Stimulated activated CD4-positive, alpha-beta T cell treated with anti-CD3 and anti-CD28 coated beads, Interleukin-4, amount 100 ng/mL, for 24 hours (primary cell): Measurements from ENCODE around the gene SYT1.

Experiments used
- DNase-seq: peaks from one replicate; pipeline ENCODE4 v3.0.0-alpha.2; 2020

SYT1 gene

DNA sequence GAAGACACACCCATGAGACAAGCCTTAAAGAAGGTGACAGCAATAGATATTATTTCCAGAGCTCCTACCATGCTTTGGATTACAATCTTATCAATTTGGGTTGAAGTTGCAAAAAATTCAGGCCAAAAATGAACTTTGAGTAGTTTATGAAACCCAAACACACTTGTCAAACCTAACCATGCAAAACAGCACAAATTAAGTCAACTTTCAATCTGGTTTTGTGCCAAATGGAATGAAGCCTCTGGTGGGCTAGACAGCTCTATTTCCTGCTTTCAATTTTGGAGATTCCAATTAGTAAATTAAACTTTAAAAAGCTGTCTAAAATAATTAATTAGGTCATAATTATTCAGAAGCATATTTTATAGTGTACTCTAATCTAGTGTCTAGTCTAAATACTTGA lies 203.4 kb downstream of the SYT1 start:
- no peak for DNase-seq

DNA sequence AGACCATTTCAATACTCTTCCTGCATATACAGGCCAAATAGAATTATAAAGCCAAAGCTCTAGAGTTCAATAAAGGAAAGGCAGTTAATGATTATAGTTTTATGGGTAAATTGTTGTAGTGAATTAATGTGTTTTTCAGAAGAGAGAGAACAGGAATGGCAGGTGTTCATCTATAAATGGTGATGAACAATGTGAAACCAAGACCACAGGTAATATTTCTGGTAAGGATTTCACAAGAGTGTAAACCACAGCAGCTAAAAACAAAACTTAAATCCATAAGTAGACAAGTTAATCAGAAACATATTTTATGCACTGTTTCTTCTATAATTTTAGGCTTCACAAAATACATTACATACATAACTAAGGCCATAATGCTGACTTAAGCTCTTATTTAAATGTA lies 204.4 kb downstream of the SYT1 start:
- no peak for DNase-seq

DNA sequence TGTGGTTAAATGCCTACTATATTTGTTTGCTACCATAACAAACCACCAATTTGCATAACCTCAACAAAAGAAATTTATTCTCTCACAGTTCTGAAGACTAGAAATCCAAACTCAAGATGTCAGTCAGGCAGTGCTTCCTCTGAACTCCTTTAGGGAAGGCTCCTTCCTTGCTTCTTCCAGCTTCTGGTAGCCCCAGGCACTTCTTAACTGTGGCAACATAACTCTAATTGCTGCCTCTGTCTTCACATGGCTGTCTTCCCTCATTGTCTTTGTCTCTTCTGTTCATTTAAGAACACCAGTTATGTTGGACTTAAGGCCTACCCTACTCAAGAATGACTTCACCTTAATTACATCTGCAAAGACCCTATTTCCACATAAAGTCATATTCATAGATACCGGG lies 206.9 kb downstream of the SYT1 start:
- no peak for DNase-seq

DNA sequence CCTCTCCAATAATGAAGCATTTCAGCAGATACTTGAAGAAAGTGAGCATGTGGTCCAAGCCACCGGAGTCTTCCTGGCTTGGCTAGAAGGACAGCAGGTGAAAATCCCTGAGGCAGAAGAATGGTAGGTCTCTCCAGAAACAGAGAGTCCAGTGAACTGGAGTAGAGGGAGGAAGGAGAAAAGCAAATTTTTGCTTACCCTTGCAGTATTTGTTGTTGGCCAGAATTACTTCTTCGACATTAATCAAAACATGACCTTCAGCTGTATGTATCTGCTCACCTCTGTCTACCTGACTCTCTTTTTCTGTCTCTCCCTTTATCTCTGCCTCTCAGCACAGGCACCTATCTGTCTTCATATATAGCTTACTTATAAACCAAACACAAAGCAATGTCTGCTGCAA lies 208.9 kb downstream of the SYT1 start:
- DNase-seq = no peak

DNA sequence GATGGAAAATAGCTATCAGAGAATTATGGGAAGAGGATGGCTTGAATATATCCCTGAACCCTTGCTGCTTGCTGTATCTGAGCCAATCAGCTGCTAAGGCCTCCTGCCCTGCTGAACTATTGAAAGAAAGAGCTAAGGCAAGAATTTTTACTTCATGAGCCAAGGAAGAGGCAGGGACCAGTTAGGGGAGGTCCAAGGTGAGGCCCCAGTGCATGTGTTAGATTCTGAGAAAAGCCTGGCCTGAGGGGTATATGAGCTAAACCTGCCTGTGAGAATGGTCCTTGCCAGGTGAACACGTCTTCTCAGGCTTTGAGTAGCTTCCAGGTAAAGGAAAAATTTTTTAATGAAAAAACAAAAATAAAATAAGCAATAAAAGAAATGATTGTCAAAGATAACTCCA lies 218.0 kb downstream of the SYT1 start:
- no peak for DNase-seq

DNA sequence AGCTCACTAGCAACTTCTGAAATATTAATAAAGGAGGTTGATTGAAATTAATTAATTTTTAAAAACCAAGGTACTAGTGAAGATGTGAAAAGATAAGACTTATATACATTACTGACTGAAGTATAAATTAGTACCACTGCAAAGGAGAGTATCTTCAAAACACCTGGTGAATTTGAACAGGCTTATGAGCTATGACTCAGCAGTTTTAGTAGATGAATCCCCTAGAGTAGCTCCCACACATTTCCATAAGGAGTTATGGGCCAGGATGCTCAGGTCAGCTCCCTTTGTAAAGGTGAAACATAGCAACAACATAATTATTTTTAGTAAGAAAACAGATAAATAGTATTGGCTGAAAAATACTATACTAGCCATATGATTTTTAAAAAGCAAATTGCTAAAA lies 218.6 kb downstream of the SYT1 start:
- no peak for DNase-seq

DNA sequence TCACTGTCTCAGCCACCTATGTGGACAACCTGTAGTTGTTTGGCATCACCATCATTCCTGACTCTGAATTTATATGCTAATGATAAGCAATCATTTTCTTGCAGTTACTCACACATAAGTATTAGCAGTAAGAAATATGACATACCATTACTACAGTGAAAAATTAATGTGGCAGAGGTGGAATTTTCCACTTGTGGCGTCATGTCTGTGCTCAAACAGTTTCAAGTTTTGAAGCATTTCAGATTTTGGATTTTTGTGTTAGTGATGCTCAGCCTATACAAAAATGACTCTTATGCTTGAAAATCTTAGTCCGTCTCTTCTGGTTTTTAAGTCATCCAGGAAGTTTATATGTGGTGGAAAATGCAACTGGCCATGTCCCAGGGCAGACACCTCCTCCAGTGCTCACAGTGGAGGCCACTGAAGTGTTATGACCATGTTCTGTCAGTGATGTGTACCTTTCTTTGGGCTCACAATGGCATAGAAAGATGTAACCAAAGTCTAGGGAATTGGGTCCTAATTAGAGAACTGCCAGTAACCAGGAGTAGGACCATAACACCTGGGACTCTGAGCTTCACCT lies 220.6 kb downstream of the SYT1 start:
- DNase-seq = no peak

DNA sequence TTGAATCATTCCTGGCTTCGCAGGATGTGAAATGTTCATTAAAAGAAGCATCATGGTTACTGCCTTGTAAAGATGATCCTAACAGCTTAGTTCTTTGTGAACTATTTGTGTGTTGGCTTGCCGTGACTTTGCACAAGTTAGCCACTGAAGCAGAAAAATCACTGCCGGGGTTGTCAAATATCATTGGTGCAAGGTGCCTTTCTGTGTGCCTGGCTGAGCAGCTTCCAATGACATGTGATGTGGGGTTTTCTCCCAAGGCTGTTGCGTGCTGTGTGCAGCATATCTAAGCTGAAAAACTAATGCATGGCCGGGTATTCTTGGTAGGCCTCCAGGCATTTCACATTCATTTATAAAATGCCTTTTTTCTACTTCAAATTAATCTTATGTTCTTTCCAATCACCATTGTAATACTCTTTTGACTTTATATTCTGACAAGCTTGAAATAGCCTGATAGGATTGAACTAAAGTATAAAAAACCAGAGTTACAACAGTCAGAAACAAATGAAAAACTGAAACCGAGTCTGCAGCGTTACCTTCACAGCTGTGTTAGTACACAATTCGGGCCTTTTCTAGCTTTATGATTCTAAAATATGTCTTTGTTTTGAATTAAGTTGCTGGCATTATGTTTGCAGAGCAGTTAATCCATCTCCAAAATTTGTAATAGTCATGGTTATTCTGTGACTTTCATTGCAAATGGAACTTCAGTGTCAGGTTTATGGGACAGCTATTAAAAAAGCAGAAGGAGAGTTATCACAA lies 222.1 kb downstream of the SYT1 start:
- DNase-seq = no peak

DNA sequence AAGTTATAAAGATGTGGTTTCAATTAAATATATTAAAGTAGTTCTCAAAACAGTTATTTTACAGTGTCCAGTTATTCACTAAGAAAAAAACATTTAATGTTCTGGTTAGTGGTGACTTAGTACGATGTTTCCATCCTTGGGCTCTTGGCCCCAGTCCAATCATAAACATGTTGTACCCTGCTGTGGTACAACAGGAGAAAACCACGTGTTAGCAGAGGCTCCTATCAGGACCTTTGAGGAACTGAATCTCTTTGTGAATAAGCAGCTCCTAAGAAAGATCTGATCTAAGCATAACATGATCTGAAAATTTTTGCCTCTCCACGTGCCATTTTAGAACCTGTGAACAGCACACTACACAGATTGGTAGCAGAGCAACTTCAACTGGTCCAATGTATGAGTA lies 234.0 kb downstream of the SYT1 start:
- no peak for DNase-seq

DNA sequence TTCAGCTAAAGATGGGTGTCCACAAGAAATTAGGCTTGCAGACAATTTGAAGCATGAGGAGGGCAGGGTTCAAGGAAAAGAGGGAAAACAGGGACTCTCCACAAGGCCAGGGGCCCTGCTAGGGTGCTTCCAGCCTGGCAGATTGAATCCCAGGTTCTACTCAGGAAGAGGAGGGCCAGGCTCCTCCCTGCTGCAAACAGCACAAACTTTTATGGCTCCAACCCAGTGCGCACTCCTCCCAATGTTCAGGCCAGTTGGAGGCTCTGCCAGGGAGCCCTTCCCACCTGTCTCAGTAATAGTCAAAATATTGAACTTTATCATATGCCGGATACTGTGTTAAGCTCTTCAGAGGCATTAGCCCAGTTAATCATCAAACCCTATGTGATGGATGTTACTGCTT lies 244.4 kb downstream of the SYT1 start:
- DNase-seq = no peak

DNA sequence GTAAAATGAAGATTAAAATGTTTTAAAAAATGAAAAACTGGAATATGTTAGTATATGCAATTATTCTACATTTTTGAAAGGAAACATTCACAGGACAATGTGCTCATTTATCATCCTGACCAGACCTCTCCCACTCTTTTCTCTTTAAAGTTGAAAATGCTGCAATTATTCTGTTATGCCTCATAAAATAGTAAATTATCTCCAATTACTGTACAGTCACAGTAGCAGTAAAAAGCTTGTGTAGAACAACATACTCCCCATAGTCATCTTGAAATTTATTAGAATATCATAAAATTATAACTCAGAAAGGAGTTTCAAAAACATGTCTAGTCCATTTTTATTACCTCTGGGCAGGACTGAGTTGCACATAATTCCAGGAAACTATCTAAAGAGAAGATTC lies 250.3 kb downstream of the SYT1 start:
- no peak for DNase-seq

DNA sequence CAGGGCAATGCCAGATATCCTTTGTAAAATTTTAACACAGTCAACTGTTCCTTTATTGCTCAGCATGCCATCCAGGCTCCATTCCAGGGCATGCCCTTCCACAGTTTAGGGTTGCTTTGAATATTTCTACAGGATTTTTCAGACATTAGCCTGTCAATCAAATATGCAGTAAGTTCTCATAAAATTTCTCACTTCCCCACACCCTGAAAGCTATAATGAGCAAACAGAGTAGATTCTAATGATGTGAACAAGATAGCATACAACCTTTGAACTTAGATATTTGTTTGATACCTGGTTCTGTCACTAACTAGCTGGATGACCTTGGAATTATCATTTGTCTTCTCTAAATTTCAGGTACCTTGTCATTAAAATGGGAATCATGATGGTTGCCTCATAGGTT lies 251.2 kb downstream of the SYT1 start:
- no peak for DNase-seq

DNA sequence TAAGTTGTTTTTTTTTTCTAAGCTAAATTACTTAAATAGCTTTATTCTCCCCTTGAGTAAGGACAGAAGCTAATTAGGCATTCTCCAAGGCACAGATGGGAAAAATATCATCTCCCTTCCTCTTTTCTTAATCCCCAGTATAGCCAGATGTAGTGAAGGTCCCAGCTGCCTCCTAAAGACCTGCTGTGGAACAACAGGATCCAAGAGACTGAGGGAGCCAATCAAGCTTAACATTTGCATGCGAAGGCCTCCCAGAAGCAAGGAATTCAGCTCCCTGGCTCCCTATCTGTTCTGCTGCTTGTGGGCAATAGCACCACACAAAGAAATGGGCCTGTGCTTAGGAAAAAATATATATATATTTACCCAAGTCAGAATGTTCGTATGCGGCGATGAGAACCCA lies 255.2 kb downstream of the SYT1 start:
- no peak for DNase-seq

DNA sequence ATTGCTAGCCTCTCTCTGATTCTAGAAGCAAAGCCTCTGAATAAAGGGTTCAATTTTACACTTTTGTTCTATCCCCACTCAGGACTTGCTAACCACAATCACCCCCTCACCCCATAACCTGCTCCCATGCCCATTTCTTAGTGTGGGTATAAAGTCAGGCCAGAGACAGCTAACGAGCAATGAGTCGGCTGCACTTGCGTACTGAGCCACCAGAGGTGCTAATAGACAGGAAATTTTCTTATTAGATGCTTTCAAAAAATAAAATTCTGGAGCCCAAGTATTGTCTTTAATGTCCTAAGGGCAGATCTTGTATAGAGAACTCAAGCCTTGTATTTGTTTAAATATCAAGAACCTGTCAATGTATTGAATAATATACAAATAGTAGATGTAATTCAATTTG lies 256.9 kb downstream of the SYT1 start:
- DNase-seq = no peak

DNA sequence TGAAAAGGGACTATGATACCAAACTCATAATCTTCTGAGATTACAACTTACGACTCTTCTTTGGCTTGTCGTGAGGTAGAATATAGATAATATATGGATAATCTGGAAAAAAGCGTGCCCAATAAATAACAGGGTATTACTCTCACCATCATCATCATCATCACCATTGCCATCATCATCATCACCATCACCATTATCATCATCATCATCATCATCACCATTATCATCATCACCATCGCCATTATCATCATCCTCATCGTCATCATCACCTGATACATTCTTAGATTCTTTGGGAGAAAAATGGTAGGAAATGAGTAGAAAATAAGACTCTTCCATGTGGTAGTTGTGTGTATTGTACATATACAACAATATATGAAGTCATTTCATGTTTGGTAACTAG lies 259.8 kb downstream of the SYT1 start:
- no peak for DNase-seq

DNA sequence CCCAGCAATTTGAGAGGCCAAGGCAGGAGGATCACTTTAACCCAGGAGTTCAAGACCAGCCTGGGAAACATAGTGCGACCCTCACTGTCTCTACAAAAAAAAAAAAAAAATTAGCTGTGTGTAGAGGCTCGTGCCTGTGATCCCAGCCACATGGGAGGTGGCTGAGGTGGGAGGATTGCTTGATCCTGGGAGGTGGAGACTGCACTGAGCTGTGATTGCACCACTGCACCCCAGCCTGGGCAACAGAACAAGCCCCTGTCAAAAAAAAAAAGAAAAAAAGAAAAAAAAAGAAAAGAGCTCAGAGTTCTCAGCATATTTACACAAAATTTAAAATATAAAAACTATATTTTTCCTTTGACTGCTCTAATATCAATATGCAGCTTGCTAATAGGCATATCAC lies 260.8 kb downstream of the SYT1 start:
- DNase-seq = no peak

DNA sequence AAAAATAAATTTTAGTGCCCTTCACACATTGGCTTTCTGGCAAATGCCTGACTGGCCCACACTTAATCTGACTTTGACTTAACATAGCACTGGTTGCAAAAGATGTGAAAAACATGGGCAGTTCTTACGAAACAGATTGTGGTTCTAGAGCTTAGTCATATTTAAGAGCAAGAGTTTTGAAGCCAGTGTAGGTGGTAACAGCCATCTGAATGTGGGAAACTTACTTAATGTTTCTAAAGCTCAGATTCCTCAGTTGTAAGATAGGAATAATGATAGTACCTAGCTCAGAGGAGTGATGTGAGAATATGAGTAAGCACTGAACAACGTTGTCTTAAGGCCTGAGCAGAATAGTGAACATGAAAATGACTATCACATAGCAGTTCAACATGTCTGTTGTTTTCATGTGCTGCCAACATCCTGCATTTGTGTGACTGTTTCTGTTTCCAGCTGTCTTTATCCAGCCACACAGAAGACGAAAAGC lies 262.7 kb downstream of the SYT1 start:
- DNase-seq = no peak

DNA sequence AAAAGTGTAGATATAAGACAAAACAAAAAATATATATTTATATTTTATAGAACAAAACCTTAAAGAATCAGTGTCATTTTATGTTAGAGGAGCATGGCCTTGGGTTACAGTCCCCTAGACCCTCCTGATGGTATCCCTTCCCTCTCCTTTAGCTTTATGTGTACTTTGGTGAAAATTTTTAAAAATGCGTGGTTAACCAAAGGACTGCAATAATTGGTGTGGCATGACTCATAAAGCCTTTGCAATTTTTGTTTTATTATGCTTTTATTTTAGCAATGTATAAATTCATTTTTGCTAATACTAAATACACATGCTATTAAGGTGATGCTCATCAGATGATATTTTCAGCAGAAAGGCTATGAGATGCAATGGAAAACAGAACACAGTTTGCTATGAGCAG lies 264.4 kb downstream of the SYT1 start:
- no peak for DNase-seq

DNA sequence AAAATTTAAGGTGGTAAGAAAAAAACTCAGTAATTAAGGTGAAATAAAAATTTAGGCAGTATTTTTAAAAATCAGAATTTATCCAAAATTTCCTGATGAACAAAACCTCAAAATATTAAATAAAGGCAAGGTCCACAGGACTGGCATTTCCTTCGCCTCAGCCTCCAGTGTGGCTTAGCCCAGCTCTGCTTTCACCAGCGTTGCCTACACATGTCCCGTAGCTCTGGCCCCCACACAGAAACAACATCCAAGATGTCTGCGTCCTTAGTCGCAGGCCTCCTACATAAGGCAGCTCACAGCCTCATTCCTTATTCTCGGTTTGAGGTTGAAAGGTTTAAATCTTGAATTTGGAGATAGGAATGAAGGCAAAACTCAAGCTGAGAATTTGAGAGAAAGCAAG lies 274.3 kb downstream of the SYT1 start:
- no peak for DNase-seq

DNA sequence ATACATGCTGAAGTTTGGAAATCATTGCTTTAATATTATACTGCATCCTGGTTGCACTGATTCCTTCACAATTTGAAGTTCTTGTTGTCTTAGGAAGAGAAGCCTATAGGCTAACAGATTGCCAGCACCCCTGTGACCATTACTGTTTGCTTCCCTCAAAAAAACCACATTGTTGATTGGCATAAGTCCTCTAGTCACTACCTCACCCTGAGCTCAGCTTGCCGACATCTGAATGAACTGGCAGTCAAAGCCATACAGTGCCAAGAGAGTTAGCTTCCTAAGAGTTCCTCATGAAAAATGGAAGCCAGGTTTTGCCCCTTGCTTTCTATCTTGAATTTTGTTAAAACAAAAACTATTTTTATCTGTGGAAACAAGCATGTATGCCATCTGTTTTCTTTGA lies 276.1 kb downstream of the SYT1 start:
- no peak for DNase-seq

DNA sequence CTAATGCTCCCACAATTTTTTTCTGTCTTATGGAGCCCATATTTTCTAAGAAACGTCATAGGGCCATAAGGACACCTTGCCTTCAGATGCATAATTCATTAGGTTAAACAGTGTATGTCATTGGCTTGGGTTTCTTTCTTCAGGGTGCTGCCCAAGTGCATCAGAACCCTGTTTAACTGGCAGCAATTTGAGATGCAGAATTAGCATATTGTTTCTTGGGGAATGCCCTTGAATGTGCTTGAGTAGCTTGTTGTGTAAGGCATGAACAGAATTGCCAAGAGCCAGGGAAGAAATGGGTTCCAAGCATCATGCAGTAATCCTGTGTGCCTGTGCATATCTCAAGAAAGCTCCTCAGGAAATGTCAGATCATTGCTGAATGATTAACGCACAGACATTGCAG lies 277.2 kb downstream of the SYT1 start:
- no peak for DNase-seq

DNA sequence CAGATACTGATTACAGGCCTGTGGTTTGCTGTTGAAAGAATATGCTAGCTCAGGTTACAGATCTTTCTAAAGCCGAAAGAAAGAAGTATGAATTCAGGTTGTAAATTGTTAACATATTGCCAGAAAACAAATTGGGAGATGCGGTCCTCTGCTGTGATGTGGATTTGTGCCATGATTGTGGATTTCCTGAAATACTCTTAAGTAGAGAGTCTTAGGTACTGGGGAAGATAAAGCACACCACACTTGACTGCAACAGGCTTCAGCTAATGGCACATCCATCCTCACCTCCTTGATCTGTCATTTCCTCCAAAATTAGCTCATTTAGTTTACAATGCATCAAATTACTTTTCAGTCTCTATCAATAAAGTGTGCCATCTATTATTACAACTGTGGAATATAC lies 279.2 kb downstream of the SYT1 start:
- no peak for DNase-seq

DNA sequence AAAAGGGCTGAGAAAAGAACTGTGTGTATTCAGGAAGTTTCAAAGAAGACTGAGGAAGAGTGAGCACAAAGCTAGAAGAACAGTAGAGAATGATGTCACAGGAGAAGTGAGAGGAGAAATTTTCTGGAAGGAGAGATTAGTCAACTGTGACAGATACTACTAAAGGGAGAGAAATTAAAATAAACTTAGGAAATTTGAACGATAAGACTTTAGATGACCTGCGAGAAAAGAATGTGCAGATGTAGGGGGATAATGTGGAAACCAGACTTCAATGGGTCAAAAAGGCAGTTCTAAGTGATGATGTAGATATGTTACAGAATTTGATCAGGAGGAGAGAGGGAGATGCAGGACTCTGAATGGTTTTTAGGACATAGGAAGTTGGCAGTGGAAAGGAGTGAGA lies 287.4 kb downstream of the SYT1 start:
- DNase-seq = no peak

DNA sequence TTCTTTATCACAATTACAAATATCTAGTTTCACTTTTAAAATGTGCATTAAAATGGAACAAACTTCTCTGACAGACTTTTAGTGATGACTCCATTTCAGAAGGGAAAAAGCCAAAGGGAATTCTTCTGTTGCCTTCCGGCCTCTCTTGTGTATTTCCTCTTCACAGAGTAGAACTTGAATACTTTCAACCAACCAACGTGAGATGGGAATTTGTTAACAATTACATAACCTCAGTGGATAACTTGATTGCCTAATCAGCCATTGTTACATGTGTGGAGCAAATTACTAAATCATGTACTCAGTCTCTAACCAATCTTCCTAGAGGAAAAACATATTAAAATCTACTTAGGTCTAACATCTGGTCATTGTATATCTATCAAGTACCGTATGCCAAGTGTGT lies 291.1 kb downstream of the SYT1 start:
- DNase-seq = no peak

DNA sequence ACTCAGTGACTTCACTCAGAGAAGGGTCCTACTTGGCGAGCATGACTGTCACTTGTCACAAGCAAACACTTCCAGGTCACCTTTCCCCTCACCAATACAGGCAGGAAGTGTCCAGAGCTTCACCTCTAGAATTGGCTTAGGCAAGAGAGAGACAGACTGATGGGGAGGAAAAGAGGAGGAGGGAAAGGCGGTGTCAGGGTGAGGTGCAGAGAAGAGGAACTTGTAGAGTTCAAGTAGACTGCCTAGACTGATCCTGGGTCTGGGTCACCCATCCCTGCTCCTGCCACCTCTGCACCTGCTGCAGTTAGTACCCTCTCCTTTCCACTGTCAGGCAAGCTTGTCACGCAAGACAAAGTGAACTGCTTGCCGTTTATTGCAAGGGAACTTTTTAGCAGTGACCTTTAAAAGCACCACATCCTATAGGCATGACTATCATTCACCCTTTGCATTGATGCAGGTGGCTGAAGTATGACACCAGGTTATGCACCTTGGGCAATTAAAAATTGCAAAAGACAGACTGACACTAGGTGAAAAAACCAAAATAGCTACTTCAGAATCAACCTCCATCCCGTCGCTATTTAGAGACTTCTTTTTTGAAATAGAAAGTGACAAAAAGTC lies 292.4 kb downstream of the SYT1 start:
- DNase-seq = no peak
